ENCODE results near the gene SLC45A1.

- no peak for TF ChIP-seq CTCF (IDR thresholded peaks at IDR 0.05; ENCODE audit: poor library complexity)
- no peak for TF ChIP-seq EZH2 (IDR thresholded peaks at IDR 0.05; ENCODE audit: borderline replicate concordance)
- TF ChIP-seq EZH2phosphoT487 (IDR thresholded peaks at IDR 0.05; ENCODE audit: low read depth, severe bottlenecking, unreplicated experiment) = no peak
Observed at GRCh38 chr1:8333246-8333987, 15.5 kb downstream of the SLC45A1 start.
